Ovary (tissue), 3 donors: Measurements from ENCODE around the gene RNF224.

Source experiments
- CTCF ChIP-seq, 3 donors: fragments of 450-650 bp in 2 of 3; fragments of 200-600 bp in 1 of 3; IDR thresholded peaks; one replicate each; pipeline versions ENCODE4 v1.5.1 to v1.8.0; 2016 to 2022; ENCODE audit warnings: antibody characterized with exemption in 3 of 3, mild to moderate bottlenecking in 1 of 3
- POLR2A ChIP-seq: fragments of 450-650 bp; IDR thresholded peaks from one replicate; pipeline ENCODE4 v1.6.1; 2017; ENCODE audit warnings: antibody characterized with exemption, mild to moderate bottlenecking, moderate library complexity
- donor health status: DM: no; HTN: no; CAD: no.

- TF ChIP-seq CTCF (IDR thresholded peaks at IDR 0.05) (no peak), POLR2A (no peak)
Measured at GRCh38 chr9:137199411-137200121, 27.7 kb upstream of the RNF224 start.
